Measurements from ENCODE around the gene PGM3. TPM values are rescaled to one million over a fixed set of nuclear protein-coding genes. Genes with fewer than 3 reads are reported as not detected.

PGM3 gene
- polyA plus RNA-seq, 1 donor (not counting 4 experiments of a cell fraction or from before 2014, with no cell fraction given): 32.1 TPM

- H3K79me2 ChIP-seq (ENCODE audit: control insufficient read depth, insufficient read depth, low read length): no peaks in the 10 kb centered on the region
- no peaks in the 10 kb centered on the region for H3K4me1 ChIP-seq (ENCODE audit: control insufficient read depth, extremely low read depth, insufficient read depth, low read length)
- H3K9ac ChIP-seq (ENCODE audit: control insufficient read depth, extremely low read depth, insufficient read depth, low read length): no peak overlapping the region
- H3K27me3 ChIP-seq (ENCODE audit: control insufficient read depth, extremely low read depth, insufficient read depth, low read length): no peaks in the 10 kb centered on the region
- no peaks in the 10 kb centered on the region for H4K20me1 ChIP-seq (ENCODE audit: control insufficient read depth, extremely low read depth, insufficient read depth, low read length)
- no peak overlapping the region for H3K27ac ChIP-seq (ENCODE audit: control insufficient read depth, insufficient read depth, low read length)
- H3K4me2 ChIP-seq (ENCODE audit: control insufficient read depth, extremely low read depth, insufficient read depth, low read depth, low read length): no peak overlapping the region
- dilution Hi-C loops (cut with MboI; ENCODE audit: extremely low pct_ligation_motif_present, low sequenced_read_pairs): no loop called here
- no peaks in the 10 kb centered on the region for H3K9me1 ChIP-seq (ENCODE audit: control insufficient read depth, extremely low read depth, insufficient read depth, low read length)
- DNase-seq (ENCODE audit: low read depth, low spot score): no peak
- H3K36me3 ChIP-seq (ENCODE audit: control insufficient read depth in 2 of 2, extremely low read depth in 1 of 2, insufficient read depth in 2 of 2, low read length in 2 of 2): peaks cover 14 to 35% of the 10 kb centered on the region in 2 experiments
- H3K4me3 ChIP-seq (ENCODE audit: control insufficient read depth in 2 of 3, extremely low read depth in 1 of 3, insufficient read depth in 2 of 3, low read depth in 1 of 3, low read length in 3 of 3): no peak overlapping the region
- no peak overlapping the region for H2AFZ ChIP-seq (ENCODE audit: control insufficient read depth, low read length)
- no peak for FAIRE-seq
- no peaks in the 10 kb centered on the region for H3K9me3 ChIP-seq (ENCODE audit: control insufficient read depth, low read depth, low read length)
- TF ChIP-seq EZH2 (IDR thresholded peaks at IDR 0.05; ENCODE audit: low read length) (no peak), CTCF (optimal IDR thresholded peaks at IDR 0.05 in 1 of 3, IDR thresholded peaks at IDR 0.05 in 1 of 3, conservative IDR thresholded peaks at IDR 0.05 in 1 of 3; ENCODE audit: extremely low read depth in 1 of 3, insufficient read depth in 2 of 3, low read length in 3 of 3) (no peak)
These were observed 23.6 kb downstream of the PGM3 start for GRCh38 chr6:83169511-83169910.

- H3K27me3 ChIP-seq (ENCODE audit: control insufficient read depth, extremely low read depth, insufficient read depth, low read length): no peaks in the 10 kb centered on the region
- no peak overlapping the region for H2AFZ ChIP-seq (ENCODE audit: control insufficient read depth, low read length)
- H3K4me1 ChIP-seq (ENCODE audit: control insufficient read depth, extremely low read depth, insufficient read depth, low read length): no peaks in the 10 kb centered on the region
- peaks cover 14 to 37% of the 10 kb centered on the region in 2 experiments for H3K36me3 ChIP-seq (ENCODE audit: control insufficient read depth in 2 of 2, extremely low read depth in 1 of 2, insufficient read depth in 2 of 2, low read length in 2 of 2)
- no peaks in the 10 kb centered on the region for H4K20me1 ChIP-seq (ENCODE audit: control insufficient read depth, extremely low read depth, insufficient read depth, low read length)
- H3K79me2 ChIP-seq (ENCODE audit: control insufficient read depth, insufficient read depth, low read length): no peaks in the 10 kb centered on the region
- TF ChIP-seq CTCF (optimal IDR thresholded peaks at IDR 0.05 in 1 of 3, IDR thresholded peaks at IDR 0.05 in 1 of 3, conservative IDR thresholded peaks at IDR 0.05 in 1 of 3; ENCODE audit: extremely low read depth in 1 of 3, insufficient read depth in 2 of 3, low read length in 3 of 3): no peak
- no peak for TF ChIP-seq EZH2 (IDR thresholded peaks at IDR 0.05; ENCODE audit: low read length)
- no peaks in the 10 kb centered on the region for H3K9me1 ChIP-seq (ENCODE audit: control insufficient read depth, extremely low read depth, insufficient read depth, low read length)
- H3K9ac ChIP-seq (ENCODE audit: control insufficient read depth, extremely low read depth, insufficient read depth, low read length): no peak overlapping the region
- H3K4me2 ChIP-seq (ENCODE audit: control insufficient read depth, extremely low read depth, insufficient read depth, low read depth, low read length): no peak overlapping the region
- FAIRE-seq (no peak), DNase-seq (ENCODE audit: low read depth, low spot score) (no peak)
- dilution Hi-C loops (cut with MboI; ENCODE audit: extremely low pct_ligation_motif_present, low sequenced_read_pairs): no loop called here
- H3K27ac ChIP-seq (ENCODE audit: control insufficient read depth, insufficient read depth, low read length): no peak overlapping the region
- H3K9me3 ChIP-seq (ENCODE audit: control insufficient read depth, low read depth, low read length): no peaks in the 10 kb centered on the region
- H3K4me3 ChIP-seq (ENCODE audit: control insufficient read depth in 2 of 3, extremely low read depth in 1 of 3, insufficient read depth in 2 of 3, low read depth in 1 of 3, low read length in 3 of 3): no peak overlapping the region
These were observed 24.0 kb downstream of the PGM3 start for GRCh38 chr6:83169106-83169505.

All from keratinocyte (primary cell).